Body of pancreas (tissue), 4 donors: ENCODE data around the gene DNAJC5G. TPM values are rescaled to one million over a fixed set of nuclear protein-coding genes. Genes with fewer than 3 reads are reported as not detected.
A peak's percentile ranks its signal among the peaks of the same experiment; 100 is the strongest.
"Not testable (repeated sequence)": the region's sequence is repeated elsewhere in the genome, so short reads cannot be mapped to it uniquely, and the experiment has no call there.

ENCODE experiments used
- ATAC-seq: fragments of 150-250 bp; one replicate; pipeline ENCODE4 v1.9.1; 2016
- DNase-seq, 4 donors: peaks; one replicate each; pipeline ENCODE4 v3.0.0-alpha.2; 2019
- H3K27ac ChIP-seq, 4 donors: fragments of 200-600 bp; sonication (generic); 1 replicate in 3 of 4; 2 replicates in 1 of 4; pipeline versions ENCODE4 v1.5.1 to v1.6.1; 2016 to 2019; ENCODE audit warnings: mild to moderate bottlenecking in 1 of 4, mixed read lengths in 1 of 4, moderate library complexity in 1 of 4
- H3K27me3 ChIP-seq, 2 donors: fragments of 200-600 bp; sonication (generic); one replicate each; pipeline ENCODE4 v1.6.0; 2016; ENCODE audit warnings: mild to moderate bottlenecking in 1 of 2
- H3K36me3 ChIP-seq, 2 donors: fragments of 200-600 bp; sonication (generic); replicated peaks in 1 of 2; 2 replicates each; pipeline ENCODE4 v1.5.1; 2016; ENCODE audit warnings: low read depth in 2 of 2; ENCODE audit not compliant: insufficient read depth in 1 of 2
- H3K4me1 ChIP-seq: fragments of 200-600 bp; sonication (generic); one replicate; pipeline ENCODE4 v1.6.0; 2016
- H3K4me3 ChIP-seq, 2 donors: fragments of 200-600 bp; sonication (generic); 1 replicate in 1 of 2; 2 replicates in 1 of 2; pipeline ENCODE4 v1.5.1; 2016 to 2019
- H3K9me3 ChIP-seq, 3 donors: fragments of 200-600 bp; sonication (generic); 1 replicate in 2 of 3; 2 replicates in 1 of 3; pipeline ENCODE4 v1.5.1; 2016
- POLR2A ChIP-seq, 3 donors: fragments of 450-650 bp; IDR thresholded peaks; one replicate each; pipeline ENCODE4 v1.6.1; 2016; ENCODE audit warnings: antibody characterized with exemption in 3 of 3, mild to moderate bottlenecking in 2 of 3
- WGBS, 2 donors: methylation state at CpG; one replicate each; pipeline ENCODE4 v1.1.5; 2017; 5-methylcytosine and 5-hydroxymethylcytosine counted together
- intact Hi-C: fragments of 100-400 bp; cut with DNase I; formaldehyde crosslinking; loops from one replicate; pipeline ENCODE4 v1.15.1; 2023
- total RNA-seq, 2 donors: library from RNA; depleted of rRNA; stranded (reverse); fragments of >200 nt; gene quantifications; one replicate each; pipeline ENCODE4 v1.1.0, GENCODE V29; 2016
- TF ChIP-seq, protein P1 (sequence below), 7 experiments: fragments of 450-650 bp in 4 of 7; fragments of 200-600 bp in 3 of 7; sonication (generic) in 3 of 7; IDR thresholded peaks; one replicate each; pipeline ENCODE4 v1.5.1; 2016 to 2019; ENCODE audit warnings: antibody characterized with exemption in 7 of 7

The DNAJC5G gene
- total RNA-seq, 2 donors from 2014 or later = 1.3 TPM; not detected in 1

DNA sequence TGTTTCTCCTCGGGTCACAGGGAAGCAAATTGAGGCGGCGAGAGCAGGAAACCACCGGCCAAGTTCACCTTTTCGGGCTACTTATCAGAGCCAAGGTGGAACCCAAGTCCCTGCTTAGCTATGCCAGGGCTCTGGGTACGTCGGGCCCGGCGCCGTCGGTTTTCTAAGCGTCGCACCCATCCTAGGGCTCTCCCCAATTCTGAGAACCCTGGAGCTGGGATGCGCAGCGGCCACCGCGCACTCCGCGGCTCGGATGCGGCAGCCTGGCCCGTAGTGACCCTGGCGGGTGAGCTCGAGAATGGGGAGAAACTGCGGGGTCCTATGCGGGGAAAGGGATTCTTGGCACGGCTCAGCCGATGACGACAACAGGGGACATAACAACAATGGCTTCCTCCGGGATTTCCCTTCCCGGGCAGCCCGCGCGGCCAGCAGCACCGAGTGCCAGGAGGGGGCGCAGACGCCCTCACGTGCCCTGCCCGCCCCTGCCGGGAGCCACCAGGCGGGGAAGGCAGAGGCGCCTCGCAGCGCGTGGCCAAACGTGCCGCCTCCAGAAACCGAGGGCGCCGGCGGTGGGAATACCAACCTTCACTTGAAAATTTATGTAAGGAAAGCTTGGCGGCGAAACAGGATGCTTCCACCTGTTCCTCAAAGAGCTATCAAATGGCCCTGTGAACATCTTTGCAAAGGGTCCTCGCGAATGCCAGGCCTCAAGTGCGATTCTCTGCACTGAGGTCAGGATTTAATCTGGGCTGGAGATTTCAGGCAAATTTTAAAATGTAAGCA, 10.3 kb upstream of the DNAJC5G start:
- Histone ChIP-seq H3K9me3 (no peaks in the 10 kb centered on the region), H3K4me1 (peaks cover 37% of the 10 kb centered on the region), H3K27ac (no peak overlapping the region), H3K4me3 (no peak overlapping the region), H3K27me3 (peaks cover 0 to 44% of the 10 kb centered on the region in 2 donors), H3K36me3 (no peaks in the 10 kb centered on the region)
- DNase-seq (peak; percentile 54 to 77 (median 62)), ATAC-seq (peak; percentile 59)
- TF ChIP-seq POLR2A (IDR thresholded peaks at IDR 0.05) = no peak
- TF ChIP-seq, protein P1, sequence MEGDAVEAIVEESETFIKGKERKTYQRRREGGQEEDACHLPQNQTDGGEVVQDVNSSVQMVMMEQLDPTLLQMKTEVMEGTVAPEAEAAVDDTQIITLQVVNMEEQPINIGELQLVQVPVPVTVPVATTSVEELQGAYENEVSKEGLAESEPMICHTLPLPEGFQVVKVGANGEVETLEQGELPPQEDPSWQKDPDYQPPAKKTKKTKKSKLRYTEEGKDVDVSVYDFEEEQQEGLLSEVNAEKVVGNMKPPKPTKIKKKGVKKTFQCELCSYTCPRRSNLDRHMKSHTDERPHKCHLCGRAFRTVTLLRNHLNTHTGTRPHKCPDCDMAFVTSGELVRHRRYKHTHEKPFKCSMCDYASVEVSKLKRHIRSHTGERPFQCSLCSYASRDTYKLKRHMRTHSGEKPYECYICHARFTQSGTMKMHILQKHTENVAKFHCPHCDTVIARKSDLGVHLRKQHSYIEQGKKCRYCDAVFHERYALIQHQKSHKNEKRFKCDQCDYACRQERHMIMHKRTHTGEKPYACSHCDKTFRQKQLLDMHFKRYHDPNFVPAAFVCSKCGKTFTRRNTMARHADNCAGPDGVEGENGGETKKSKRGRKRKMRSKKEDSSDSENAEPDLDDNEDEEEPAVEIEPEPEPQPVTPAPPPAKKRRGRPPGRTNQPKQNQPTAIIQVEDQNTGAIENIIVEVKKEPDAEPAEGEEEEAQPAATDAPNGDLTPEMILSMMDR (IDR thresholded peaks at IDR 0.05) = peak; percentile 16 to 63 (median 44)
- 3 to 15% methylated on average over 18 to 56 of the region's 56 CpGs for WGBS, 2 donors
- intact Hi-C loops = no loop called here

DNA sequence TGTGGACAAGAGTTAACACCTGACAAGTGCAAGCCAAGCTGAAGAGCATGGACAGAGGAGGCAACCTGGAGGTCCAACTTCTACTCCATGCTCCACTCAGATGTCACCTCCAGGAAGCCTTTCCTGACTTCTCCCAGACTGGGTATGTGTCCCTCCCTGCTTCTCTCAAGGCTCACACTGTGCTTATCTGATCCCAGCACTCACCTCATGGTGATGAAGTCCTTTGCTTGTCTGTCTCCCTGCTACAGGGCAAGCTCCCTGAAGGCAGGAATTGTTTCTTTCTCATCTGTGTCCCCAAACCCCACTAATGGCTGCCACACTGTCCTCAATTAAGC, 9.7 kb upstream of the DNAJC5G start:
- no peak for ATAC-seq
- peaks cover 0 to 44% of the 10 kb centered on the region in 2 donors for H3K27me3 ChIP-seq
- H3K4me3 ChIP-seq = no peak overlapping the region
- no peaks in the 10 kb centered on the region for H3K9me3 ChIP-seq
- no peak for DNase-seq
- H3K36me3 ChIP-seq = no peaks in the 10 kb centered on the region
- intact Hi-C loops = no loop called here
- TF ChIP-seq, protein P1 (IDR thresholded peaks at IDR 0.05) = no peak
- TF ChIP-seq POLR2A (IDR thresholded peaks at IDR 0.05) = no peak
- H3K27ac ChIP-seq = no peak overlapping the region
- H3K4me1 ChIP-seq = peaks cover 37% of the 10 kb centered on the region

DNA sequence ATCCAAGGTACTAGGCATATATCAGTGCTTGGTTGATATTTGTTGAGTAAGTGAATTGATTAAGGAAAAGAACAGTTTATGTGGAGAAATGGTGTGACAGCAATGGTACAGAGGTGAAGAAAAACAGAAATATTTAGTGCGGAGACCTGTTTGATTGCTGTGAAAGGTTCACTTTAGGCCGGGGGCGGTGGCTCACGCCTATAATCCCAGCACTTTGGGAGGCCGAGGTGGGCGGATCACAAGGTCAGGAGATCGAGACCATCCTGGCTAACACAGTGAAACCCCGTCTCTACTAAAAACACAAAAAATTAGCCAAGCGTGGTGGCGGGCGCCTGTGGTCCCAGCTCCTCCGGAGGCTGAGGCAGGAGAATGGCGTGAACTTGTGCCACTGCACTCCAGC, 6.9 kb upstream of the DNAJC5G start:
- ATAC-seq, H3K9me3 ChIP-seq, H3K36me3 ChIP-seq, H3K4me3 ChIP-seq, H3K27ac ChIP-seq, intact Hi-C loops, DNase-seq: not testable (repeated sequence)
- Histone ChIP-seq H3K4me1 (peaks cover 19% of the 10 kb centered on the region), H3K27me3 (peaks cover 0 to 23% of the 10 kb centered on the region in 2 donors)
- 79 to 82% methylated on average over 13 of the region's 13 CpGs for WGBS, 2 donors

DNA sequence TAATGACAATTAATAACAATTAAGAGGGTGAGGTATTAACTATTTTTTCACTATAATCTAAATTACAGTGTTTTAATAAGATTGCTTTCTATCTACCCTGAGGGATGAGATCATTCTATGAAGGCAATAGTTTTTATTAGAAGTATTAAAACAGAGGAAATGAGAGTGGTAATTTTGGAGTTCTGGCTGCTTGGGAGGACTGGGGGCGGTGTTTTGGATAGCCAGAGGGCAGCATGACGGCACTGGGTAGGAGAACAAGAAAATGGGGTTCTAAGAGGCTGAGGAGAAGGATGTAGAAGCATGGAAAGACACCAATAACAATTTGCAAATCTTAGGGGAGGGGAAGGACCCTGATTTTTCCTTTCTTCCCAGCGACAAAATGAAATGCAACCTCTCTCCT, 5.1 kb upstream of the DNAJC5G start:
- no peak overlapping the region for H3K27ac ChIP-seq
- ATAC-seq = no peak
- DNase-seq = no peak
- H3K27me3 ChIP-seq = peaks cover 0 to 6% of the 10 kb centered on the region in 2 donors
- intact Hi-C loops = loop anchor here (10.0 kb wide), 1 partner anchor 315 kb away; no protein-coding TSS in a partner anchor
- no peak overlapping the region for H3K4me3 ChIP-seq
- H3K9me3 ChIP-seq = no peaks in the 10 kb centered on the region
- no peaks in the 10 kb centered on the region for H3K36me3 ChIP-seq
- H3K4me1 ChIP-seq = peaks cover under 1% of the 10 kb centered on the region
- TF ChIP-seq, protein P1 (IDR thresholded peaks at IDR 0.05) = no peak
- no peak for TF ChIP-seq POLR2A (IDR thresholded peaks at IDR 0.05)
- WGBS, 2 donors = 76 to 82% methylated on average over 3 of the region's 3 CpGs

DNA sequence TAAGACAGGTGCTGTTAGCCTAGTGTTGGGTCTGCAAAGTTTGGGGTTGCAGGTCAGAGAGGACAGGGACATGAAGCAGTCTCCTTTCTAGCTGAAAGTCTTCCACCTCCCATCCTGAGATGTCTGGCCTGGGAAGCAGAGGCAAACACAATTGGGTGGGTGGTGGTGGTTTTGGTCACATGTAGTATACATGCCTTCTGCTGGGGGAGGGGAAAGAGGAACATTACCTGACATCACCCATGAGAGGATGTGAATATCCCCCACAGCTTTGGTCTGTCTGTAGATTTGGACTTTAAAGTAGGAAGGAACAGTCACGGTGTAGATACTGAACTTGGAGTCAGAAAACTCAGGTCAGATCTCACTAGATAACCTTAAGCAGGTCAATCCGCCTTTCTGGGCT, 4.6 kb upstream of the DNAJC5G start:
- peaks cover 0 to 6% of the 10 kb centered on the region in 2 donors for H3K27me3 ChIP-seq
- H3K4me3 ChIP-seq = no peak overlapping the region
- TF ChIP-seq POLR2A (IDR thresholded peaks at IDR 0.05) = no peak
- TF ChIP-seq, protein P1 (IDR thresholded peaks at IDR 0.05) = no peak
- no peak for DNase-seq
- no peaks in the 10 kb centered on the region for H3K9me3 ChIP-seq
- no peak overlapping the region for H3K27ac ChIP-seq
- no peaks in the 10 kb centered on the region for H3K36me3 ChIP-seq
- ATAC-seq = no peak
- intact Hi-C loops = loop anchor here (10.0 kb wide), 1 partner anchor 316 kb away; no protein-coding TSS in a partner anchor
- WGBS, 2 donors = 53 to 71% methylated on average over 2 of the region's 2 CpGs
- no peaks in the 10 kb centered on the region for H3K4me1 ChIP-seq
